Keratinocyte (primary cell): ENCODE data around the gene ITPKC. TPM values are rescaled to one million over a fixed set of nuclear protein-coding genes. Genes with fewer than 3 reads are reported as not detected.

Experiments
- DNase-seq: peaks from one replicate; pipeline ENCODE4 v3.0.0-alpha.2; 2011; ENCODE audit warnings: low read depth, missing footprints, low spot score
- FAIRE-seq: peaks from 2 replicates; lab custom pipeline; 2011; peaks lifted over from hg19 to GRCh38; lab: Jason Lieb, UNC
- H2AFZ ChIP-seq: 2 replicates; pipeline ENCODE4 v1.6.0; 2012; ENCODE audit warnings: low read length, control low read depth, inconsistent platforms; ENCODE audit not compliant: control insufficient read depth
- H3K27ac ChIP-seq: 2 replicates; pipeline ENCODE4 v1.5.1; 2011; ENCODE audit warnings: low read length; ENCODE audit not compliant: control insufficient read depth, insufficient read depth
- H3K27me3 ChIP-seq: 3 replicates; pipeline ENCODE4 v1.6.0; 2011; ENCODE audit warnings: low read length; ENCODE audit not compliant: control insufficient read depth, insufficient read depth; ENCODE audit errors: extremely low read depth
- H3K36me3 ChIP-seq, 2 experiments: 2 replicates in 1 of 2; 3 replicates in 1 of 2; pipeline ENCODE4 v1.5.1; 2011; ENCODE audit warnings: low read length in 2 of 2, mild to moderate bottlenecking in 1 of 2; ENCODE audit not compliant: control insufficient read depth in 2 of 2, insufficient read depth in 2 of 2; ENCODE audit errors: extremely low read depth in 1 of 2
- H3K4me1 ChIP-seq: 3 replicates; pipeline ENCODE4 v1.5.1; 2011; ENCODE audit warnings: low read length; ENCODE audit not compliant: control insufficient read depth, insufficient read depth; ENCODE audit errors: extremely low read depth
- H3K4me2 ChIP-seq: 3 replicates; pipeline ENCODE4 v1.6.0; 2011; ENCODE audit warnings: low read depth, low read length; ENCODE audit not compliant: control insufficient read depth, insufficient read depth; ENCODE audit errors: extremely low read depth
- H3K4me3 ChIP-seq, 3 experiments: fragments of 200-600 bp in 1 of 3; sonication (generic) in 1 of 3; 2 replicates in 2 of 3; 3 replicates in 1 of 3; pipeline ENCODE4 v1.5.1; 2011 to 2016; ENCODE audit warnings: low read length in 3 of 3, mild to moderate bottlenecking in 3 of 3, control low read depth in 2 of 3, inconsistent platforms in 1 of 3, low read depth in 1 of 3, mixed read lengths in 1 of 3, mixed run types in 1 of 3, moderate library complexity in 1 of 3; ENCODE audit not compliant: control insufficient read depth in 2 of 3, insufficient read depth in 2 of 3; ENCODE audit errors: extremely low read depth in 1 of 3
- H3K79me2 ChIP-seq: 2 replicates; pipeline ENCODE4 v1.6.0; 2012; ENCODE audit warnings: low read length; ENCODE audit not compliant: control insufficient read depth, insufficient read depth
- H3K9ac ChIP-seq: 3 replicates; pipeline ENCODE4 v1.6.0; 2011; ENCODE audit warnings: low read length; ENCODE audit not compliant: control insufficient read depth, insufficient read depth; ENCODE audit errors: extremely low read depth
- H3K9me1 ChIP-seq: 3 replicates; pipeline ENCODE4 v1.6.0; 2011; ENCODE audit warnings: low read length; ENCODE audit not compliant: control insufficient read depth, insufficient read depth; ENCODE audit errors: extremely low read depth
- H3K9me3 ChIP-seq: 2 replicates; pipeline ENCODE4 v1.5.1; 2012; ENCODE audit warnings: low read depth, low read length; ENCODE audit not compliant: control insufficient read depth
- H4K20me1 ChIP-seq: 3 replicates; pipeline ENCODE4 v1.6.0; 2011; ENCODE audit warnings: low read length; ENCODE audit not compliant: control insufficient read depth, insufficient read depth; ENCODE audit errors: extremely low read depth
- EZH2 ChIP-seq: IDR thresholded peaks from one replicate; pipeline ENCODE4 v1.6.1; 2012; ENCODE audit warnings: inconsistent platforms, mild to moderate bottlenecking, low read length, moderate library complexity
- dilution Hi-C: fragments of 300-500 bp; cut with MboI; formaldehyde crosslinking; loops from one replicate; pipeline ENCODE4 v1.7.0; 2020; ENCODE audit warnings: low sequenced_read_pairs; ENCODE audit not compliant: extremely low pct_ligation_motif_present
- polyA plus RNA-seq, 5 experiments: library from polyadenylated mRNA; depleted of rRNA in 3 of 5; stranded (reverse) in 3 of 5; stranded (forward) in 1 of 5; unstranded in 1 of 5; fragments of >200 nt; gene quantifications; 1 replicate in 1 of 5; 2 replicates in 3 of 5; 3 replicates in 1 of 5; pipeline versions ENCODE4 v1.2.1 to v1.2.3, GENCODE V29; 2011 to 2012; ENCODE audit warnings: missing spikeins in 2 of 5, low read depth in 1 of 5, low replicate concordance in 1 of 5
- TF ChIP-seq, protein P1 (sequence below), 3 experiments: IDR thresholded peaks in 1 of 3; conservative IDR thresholded peaks in 1 of 3; optimal IDR thresholded peaks in 1 of 3; 2 replicates in 2 of 3; 3 replicates in 1 of 3; pipeline versions ENCODE3 to v1.5.1; 2011; ENCODE audit warnings: low read length in 3 of 3, mild to moderate bottlenecking in 3 of 3, moderate library complexity in 2 of 3, control low read depth in 1 of 3, inconsistent platforms in 1 of 3; ENCODE audit not compliant: insufficient read depth in 2 of 3; ENCODE audit errors: extremely low read depth in 1 of 3

The ITPKC gene
- polyA plus RNA-seq, 1 donor (not counting 4 experiments of a cell fraction or from before 2014, with no cell fraction given), result 17.2 TPM

DNA sequence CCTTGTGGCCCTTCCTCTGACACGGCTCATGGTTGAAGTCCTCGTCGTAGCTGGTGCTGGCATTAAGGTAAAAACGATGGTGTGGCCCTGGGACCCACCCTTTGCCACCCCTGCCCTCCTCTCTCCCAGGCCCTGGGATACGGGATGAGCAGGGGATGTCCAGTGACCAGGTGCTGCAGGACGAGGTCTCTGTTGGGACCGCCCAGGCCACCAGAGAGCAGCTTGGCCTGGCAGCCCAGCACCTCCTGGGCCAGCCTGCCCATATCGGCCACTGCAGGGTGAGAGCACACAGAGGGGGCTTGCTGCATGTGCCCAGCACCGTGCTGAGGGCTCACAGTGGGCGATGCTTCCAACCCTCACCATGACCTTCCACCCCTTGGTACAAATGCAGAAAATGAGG, 27.0 kb downstream of the ITPKC start:
- dilution Hi-C loops, result no loop called here
- Histone ChIP-seq H3K27ac (no peak overlapping the region), H3K9ac (no peak overlapping the region), H2AFZ (no peak overlapping the region), H3K27me3 (no peaks in the 10 kb centered on the region), H3K4me3 (no peak overlapping the region), H4K20me1 (no peaks in the 10 kb centered on the region), H3K4me1 (peaks cover 2% of the 10 kb centered on the region), H3K9me1 (no peaks in the 10 kb centered on the region), H3K79me2 (no peaks in the 10 kb centered on the region), H3K36me3 (peaks cover 7 to 19% of the 10 kb centered on the region in 2 experiments), H3K4me2 (no peak overlapping the region), H3K9me3 (no peaks in the 10 kb centered on the region)
- FAIRE-seq (no peak), DNase-seq (no peak)
- TF ChIP-seq, protein P1, sequence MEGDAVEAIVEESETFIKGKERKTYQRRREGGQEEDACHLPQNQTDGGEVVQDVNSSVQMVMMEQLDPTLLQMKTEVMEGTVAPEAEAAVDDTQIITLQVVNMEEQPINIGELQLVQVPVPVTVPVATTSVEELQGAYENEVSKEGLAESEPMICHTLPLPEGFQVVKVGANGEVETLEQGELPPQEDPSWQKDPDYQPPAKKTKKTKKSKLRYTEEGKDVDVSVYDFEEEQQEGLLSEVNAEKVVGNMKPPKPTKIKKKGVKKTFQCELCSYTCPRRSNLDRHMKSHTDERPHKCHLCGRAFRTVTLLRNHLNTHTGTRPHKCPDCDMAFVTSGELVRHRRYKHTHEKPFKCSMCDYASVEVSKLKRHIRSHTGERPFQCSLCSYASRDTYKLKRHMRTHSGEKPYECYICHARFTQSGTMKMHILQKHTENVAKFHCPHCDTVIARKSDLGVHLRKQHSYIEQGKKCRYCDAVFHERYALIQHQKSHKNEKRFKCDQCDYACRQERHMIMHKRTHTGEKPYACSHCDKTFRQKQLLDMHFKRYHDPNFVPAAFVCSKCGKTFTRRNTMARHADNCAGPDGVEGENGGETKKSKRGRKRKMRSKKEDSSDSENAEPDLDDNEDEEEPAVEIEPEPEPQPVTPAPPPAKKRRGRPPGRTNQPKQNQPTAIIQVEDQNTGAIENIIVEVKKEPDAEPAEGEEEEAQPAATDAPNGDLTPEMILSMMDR (optimal IDR thresholded peaks at IDR 0.05 in 1 of 3, IDR thresholded peaks at IDR 0.05 in 1 of 3, conservative IDR thresholded peaks at IDR 0.05 in 1 of 3; ENCODE audit: extremely low read depth in 1 of 3, insufficient read depth in 2 of 3, low read length in 3 of 3), result no peak

DNA sequence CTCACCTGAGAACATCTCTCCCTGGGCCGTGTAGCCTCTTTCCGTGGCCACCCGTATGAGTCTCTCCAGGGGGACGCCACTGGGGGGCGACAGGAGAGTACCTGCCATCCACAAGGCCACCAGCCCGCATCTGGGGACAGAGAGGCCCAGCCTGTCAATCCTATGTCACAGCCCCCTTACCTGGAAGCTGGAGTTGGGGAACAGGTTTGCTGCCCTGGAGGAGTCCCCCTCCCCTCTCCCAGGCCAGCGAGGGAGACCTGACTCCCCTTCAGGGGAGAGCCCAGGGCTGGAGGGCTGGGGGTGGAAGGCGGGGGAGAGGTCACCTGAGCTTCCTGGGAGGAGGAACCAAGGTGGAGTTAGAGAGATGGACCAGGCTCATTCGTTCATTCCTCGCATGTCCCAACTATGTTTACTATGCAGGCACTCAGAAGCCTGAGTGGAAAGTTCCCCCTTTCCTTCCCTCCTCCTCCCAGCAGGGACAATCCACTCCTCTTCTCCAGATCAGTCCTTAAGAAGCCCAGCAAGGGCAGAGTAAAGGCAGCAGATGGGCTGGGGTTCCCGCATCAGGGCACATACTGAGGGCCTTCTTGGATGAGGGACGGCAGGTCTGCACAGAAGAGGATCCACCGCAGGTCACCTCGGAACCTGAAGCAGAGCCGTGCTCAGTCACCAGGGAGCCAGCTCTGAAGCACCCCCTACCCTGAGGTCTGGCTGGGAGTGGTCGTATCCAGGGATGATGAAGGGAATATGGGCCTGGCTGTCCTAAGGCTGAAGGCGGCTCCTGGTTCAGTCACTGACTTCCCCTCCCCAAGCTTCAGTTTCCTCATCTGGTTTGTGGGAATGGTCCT, 27.9 kb downstream of the ITPKC start:
- no peak overlapping the region for H3K27ac ChIP-seq
- H3K9ac ChIP-seq, result no peak overlapping the region
- no peaks in the 10 kb centered on the region for H3K27me3 ChIP-seq
- H4K20me1 ChIP-seq, result no peaks in the 10 kb centered on the region
- dilution Hi-C loops, result no loop called here
- peaks cover 1 to 10% of the 10 kb centered on the region in 2 experiments for H3K36me3 ChIP-seq
- H3K4me3 ChIP-seq, result no peak overlapping the region
- H2AFZ ChIP-seq, result no peak overlapping the region
- peaks cover 10% of the 10 kb centered on the region for H3K4me1 ChIP-seq
- H3K4me2 ChIP-seq, result no peak overlapping the region
- H3K79me2 ChIP-seq, result no peaks in the 10 kb centered on the region
- no peaks in the 10 kb centered on the region for H3K9me3 ChIP-seq
- no peak for DNase-seq
- FAIRE-seq, result no peak
- H3K9me1 ChIP-seq, result no peaks in the 10 kb centered on the region
- TF ChIP-seq, protein P1 (optimal IDR thresholded peaks at IDR 0.05 in 1 of 3, IDR thresholded peaks at IDR 0.05 in 1 of 3, conservative IDR thresholded peaks at IDR 0.05 in 1 of 3; ENCODE audit: extremely low read depth in 1 of 3, insufficient read depth in 2 of 3, low read length in 3 of 3), result peak in 1 of 3 experiments; percentile 28
- TF ChIP-seq EZH2, result no peak
